H1 (cell line): ENCODE measurements around the gene KCNQ1OT1.

Source experiments
- BRCA1 ChIP-seq: IDR thresholded peaks from 2 replicates; pipeline ENCODE4 v1.6.1; 2012; ENCODE audit warnings: low read depth, low read length, improper control_type of control experiment
- CHD2 ChIP-seq: IDR thresholded peaks from 2 replicates; pipeline ENCODE4 v1.6.1; 2012; ENCODE audit warnings: low read length, improper control_type of control experiment
- CTCF ChIP-seq, 3 experiments: IDR thresholded peaks; 1 replicate in 2 of 3; 2 replicates in 1 of 3; pipeline versions ENCODE4 v1.5.1 to v1.6.1; 2011; ENCODE audit warnings: low read length in 3 of 3, mild to moderate bottlenecking in 3 of 3, inconsistent platforms in 2 of 3, low read depth in 1 of 3, moderate library complexity in 1 of 3; ENCODE audit not compliant: insufficient read depth in 1 of 3; ENCODE audit errors: control extremely low read depth in 1 of 3
- EP300 ChIP-seq, 2 experiments: IDR thresholded peaks; 1 replicate in 1 of 2; 2 replicates in 1 of 2; pipeline ENCODE4 v1.6.1; 2011 to 2012; ENCODE audit warnings: low read depth in 2 of 2, low read length in 2 of 2, mild to moderate bottlenecking in 2 of 2, borderline replicate concordance in 1 of 2, inconsistent platforms in 1 of 2, moderate library complexity in 1 of 2
- POLR2A ChIP-seq, 2 experiments: IDR thresholded peaks; 1 replicate in 1 of 2; 2 replicates in 1 of 2; pipeline ENCODE4 v1.6.1; 2011; ENCODE audit warnings: low read depth in 2 of 2, low read length in 2 of 2, mild to moderate bottlenecking in 2 of 2; ENCODE audit errors: control extremely low read depth in 1 of 2
- TAF1 ChIP-seq: IDR thresholded peaks from 2 replicates; pipeline ENCODE4 v1.6.1; 2011; ENCODE audit warnings: mild to moderate bottlenecking, low read depth, low read length
- YY1 ChIP-seq: IDR thresholded peaks from 2 replicates; pipeline ENCODE4 v1.6.1; 2011; ENCODE audit warnings: low read depth, mild to moderate bottlenecking, low read length
- TF ChIP-seq, protein P1 (sequence below): IDR thresholded peaks from 2 replicates; pipeline ENCODE4 v1.6.1; 2012; ENCODE audit warnings: inconsistent platforms
- TF ChIP-seq, protein P2 (sequence below): IDR thresholded peaks from 2 replicates; pipeline ENCODE4 v1.6.1; 2012; ENCODE audit warnings: low read length, inconsistent platforms

GRCh38 chr11:2581931-2582350 is 117.9 kb downstream of the KCNQ1OT1 start:
- TF ChIP-seq CTCF (IDR thresholded peaks at IDR 0.05; ENCODE audit: control extremely low read depth in 1 of 3, insufficient read depth in 1 of 3, low read depth in 1 of 3, low read length in 3 of 3) (no peak), EP300 (IDR thresholded peaks at IDR 0.05; ENCODE audit: borderline replicate concordance in 1 of 2, low read depth in 2 of 2, low read length in 2 of 2) (no peak), CHD2 (no peak), POLR2A (IDR thresholded peaks at IDR 0.05; ENCODE audit: control extremely low read depth in 1 of 2, low read depth in 2 of 2, low read length in 2 of 2) (no peak), BRCA1 (no peak), TAF1 (no peak), YY1 (no peak)
- TF ChIP-seq, protein P1, sequence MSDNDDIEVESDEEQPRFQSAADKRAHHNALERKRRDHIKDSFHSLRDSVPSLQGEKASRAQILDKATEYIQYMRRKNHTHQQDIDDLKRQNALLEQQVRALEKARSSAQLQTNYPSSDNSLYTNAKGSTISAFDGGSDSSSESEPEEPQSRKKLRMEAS: no peak
- TF ChIP-seq, protein P2, sequence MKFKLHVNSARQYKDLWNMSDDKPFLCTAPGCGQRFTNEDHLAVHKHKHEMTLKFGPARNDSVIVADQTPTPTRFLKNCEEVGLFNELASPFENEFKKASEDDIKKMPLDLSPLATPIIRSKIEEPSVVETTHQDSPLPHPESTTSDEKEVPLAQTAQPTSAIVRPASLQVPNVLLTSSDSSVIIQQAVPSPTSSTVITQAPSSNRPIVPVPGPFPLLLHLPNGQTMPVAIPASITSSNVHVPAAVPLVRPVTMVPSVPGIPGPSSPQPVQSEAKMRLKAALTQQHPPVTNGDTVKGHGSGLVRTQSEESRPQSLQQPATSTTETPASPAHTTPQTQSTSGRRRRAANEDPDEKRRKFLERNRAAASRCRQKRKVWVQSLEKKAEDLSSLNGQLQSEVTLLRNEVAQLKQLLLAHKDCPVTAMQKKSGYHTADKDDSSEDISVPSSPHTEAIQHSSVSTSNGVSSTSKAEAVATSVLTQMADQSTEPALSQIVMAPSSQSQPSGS: no peak
